AG09309 (cell line): ENCODE results near the gene PKM.

Experiments used
- DNase-seq: peaks from one replicate; pipeline ENCODE4 v3.0.0-alpha.2; 2010; ENCODE audit warnings: low read depth
- H3K4me3 ChIP-seq: 2 replicates; pipeline ENCODE4 v1.5.1; 2011; ENCODE audit warnings: mild to moderate bottlenecking, low read depth, low read length, moderate library complexity; ENCODE audit not compliant: control insufficient read depth
- CTCF ChIP-seq: IDR thresholded peaks from 2 replicates; pipeline ENCODE4 v1.5.1; 2011; ENCODE audit warnings: mild to moderate bottlenecking, low read depth, low read length, inconsistent platforms; ENCODE audit not compliant: insufficient read depth, control insufficient read depth; ENCODE audit errors: missing control alignments

The PKM gene

DNA sequence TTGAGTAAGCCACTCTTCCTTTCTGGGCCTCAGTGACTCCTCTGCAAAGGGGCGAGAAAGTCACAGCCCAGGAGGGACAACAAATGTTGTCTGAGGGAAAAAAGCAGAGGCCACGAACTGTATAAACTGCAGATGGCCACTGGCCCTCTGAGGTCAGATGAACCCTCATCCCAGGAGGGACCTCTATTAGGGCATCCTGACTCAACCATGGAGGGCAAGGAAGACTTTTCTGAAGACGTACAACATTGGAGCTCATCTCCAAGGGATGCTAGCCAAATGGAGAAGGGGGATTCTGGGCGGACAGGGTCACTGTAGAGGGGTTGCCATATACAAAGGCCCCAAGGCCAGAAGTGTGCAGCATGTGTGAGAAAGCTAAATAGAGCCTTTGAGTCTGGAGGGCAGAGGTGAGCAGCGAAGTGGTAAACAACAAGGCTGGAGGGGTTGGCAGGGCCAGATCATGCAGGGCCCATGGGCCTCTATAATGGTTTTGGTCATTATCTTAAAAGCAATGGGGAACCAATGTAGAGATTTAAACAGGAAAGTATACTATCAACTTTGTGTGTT is 50.1 kb downstream of the PKM start:
- no peak for DNase-seq
- H3K4me3 ChIP-seq = no peak overlapping the region
- TF ChIP-seq CTCF = no peak

DNA sequence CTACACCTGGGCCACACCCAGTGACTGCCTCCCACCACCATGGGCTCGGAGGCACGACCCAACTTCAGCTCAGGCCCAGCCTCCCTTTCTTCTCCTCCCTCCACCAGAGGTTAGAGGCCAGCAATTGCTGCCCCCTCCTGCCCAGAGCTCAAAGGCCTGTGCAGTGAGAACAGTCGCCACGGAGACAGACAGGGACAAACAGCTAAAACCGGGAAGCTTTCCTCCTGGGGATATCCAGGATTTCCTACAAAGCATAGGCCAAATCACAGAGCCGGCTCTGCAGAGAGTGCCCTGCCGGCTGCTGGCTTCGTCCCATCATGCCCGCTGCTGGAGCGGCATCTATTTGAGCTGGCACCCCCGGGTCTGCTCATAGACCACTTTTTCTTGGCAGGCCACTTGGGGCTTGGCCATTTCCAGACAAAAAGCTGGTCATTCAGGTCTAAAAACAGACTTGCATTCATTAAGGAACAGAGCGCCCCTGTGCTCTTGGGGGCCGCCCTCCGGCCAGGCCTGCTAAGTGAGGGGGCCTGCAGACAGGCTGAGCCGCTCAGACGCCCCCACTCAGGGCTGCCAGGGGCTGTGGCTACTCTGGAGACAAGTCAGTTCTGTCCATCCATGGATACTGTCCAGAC is 50.9 kb downstream of the PKM start:
- no peak for TF ChIP-seq CTCF
- no peak for DNase-seq
- no peak overlapping the region for H3K4me3 ChIP-seq

- TF ChIP-seq CTCF = no peak
- DNase-seq = no peak
- H3K4me3 ChIP-seq = no peak overlapping the region
Observed at GRCh38 chr15:72178976-72179585, 51.9 kb downstream of the PKM start.

DNA sequence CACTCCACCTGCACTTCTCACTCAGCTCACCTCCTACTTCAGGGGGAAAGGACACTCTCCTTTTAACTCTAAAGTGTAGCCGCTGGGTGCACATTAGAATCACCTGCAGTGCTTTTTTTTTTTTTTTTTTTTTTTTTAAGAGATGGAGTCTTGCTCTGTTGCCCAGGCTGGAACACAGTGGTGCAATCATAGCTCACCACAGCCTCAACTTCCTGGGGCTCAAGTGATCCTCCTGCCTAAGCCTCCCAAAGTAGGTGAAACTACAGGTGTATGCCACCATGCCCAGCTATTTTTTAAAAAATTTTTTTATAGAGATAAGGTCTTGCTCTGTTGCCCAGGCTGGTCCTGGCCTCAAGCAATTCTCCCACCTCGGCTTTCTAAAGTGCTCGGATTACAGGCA is 54.2 kb downstream of the PKM start:
- no peak for DNase-seq
- no peak for TF ChIP-seq CTCF
- H3K4me3 ChIP-seq = no peak overlapping the region

- no peak overlapping the region for H3K4me3 ChIP-seq
- TF ChIP-seq CTCF = no peak
- DNase-seq = no peak
Observed at GRCh38 chr15:72176159-72176558, 54.8 kb downstream of the PKM start.

GRCh38 chr15:72175186-72176044 is 55.6 kb downstream of the PKM start:
- no peak for TF ChIP-seq CTCF
- no peak overlapping the region for H3K4me3 ChIP-seq
- no peak for DNase-seq
